Activated B cell treated with CpG ODN at 0.5 μM for 24 hours (primary cell): ENCODE results near the gene GALNT17. TPM values are rescaled to one million over a fixed set of nuclear protein-coding genes. Genes with fewer than 3 reads are reported as not detected.

Source experiments
- ATAC-seq: fragments of 200-7000 bp; cut with Tn5 transposase; one replicate; pipeline ENCODE4 v1.10.0; 2021; ENCODE audit warnings: low read depth, mild to moderate bottlenecking, moderate library complexity
- CTCF ChIA-PET: fragments of 350-600 bp; sonication (Branson Sonifier 250); formaldehyde crosslinking; loops from one replicate; lab custom pipeline; 2021; ENCODE audit warnings: antibody characterized with exemption; lab: Charles Lee
- POLR2A ChIA-PET: fragments of 350-600 bp; sonication (Branson Sonifier 250); formaldehyde crosslinking; loops from one replicate; lab custom pipeline; 2021; ENCODE audit warnings: antibody characterized with exemption; lab: Charles Lee
- DNase-seq: peaks from one replicate; pipeline ENCODE4 v3.0.0; 2022
- H3K27ac Mint-ChIP-seq: one replicate; pipeline ENCODE4 v1.8.0; 2020; ENCODE audit warnings: mixed read lengths
- H3K27me3 Mint-ChIP-seq: one replicate; pipeline ENCODE4 v1.8.0; 2021; ENCODE audit warnings: mixed read lengths
- H3K36me3 Mint-ChIP-seq: one replicate; pipeline ENCODE4 v1.8.0; 2021; ENCODE audit warnings: low read depth, mixed read lengths
- H3K4me1 Mint-ChIP-seq: one replicate; pipeline ENCODE4 v1.8.0; 2021; ENCODE audit warnings: mixed read lengths
- H3K4me3 Mint-ChIP-seq: one replicate; pipeline ENCODE4 v1.8.0; 2020; ENCODE audit warnings: mild to moderate bottlenecking, mixed read lengths
- H3K9me3 Mint-ChIP-seq: one replicate; pipeline ENCODE4 v1.8.0; 2020; ENCODE audit warnings: mixed read lengths
- CTCF ChIP-seq: fragments of 200-600 bp; IDR thresholded peaks from one replicate; pipeline ENCODE4 v1.8.0; 2022; ENCODE audit warnings: antibody characterized with exemption, mild to moderate bottlenecking
- intact Hi-C: fragments of 100-400 bp; cut with micrococcal nuclease; formaldehyde crosslinking; loops from one replicate; pipeline ENCODE4 v1.15.1; 2024
- total RNA-seq: library from RNA; stranded (reverse); gene quantifications from 2 replicates; pipeline ENCODE4 v1.2.3, GENCODE V29; 2022

The GALNT17 gene
- total RNA-seq, 1 donor from 2014 or later: not detected

DNA sequence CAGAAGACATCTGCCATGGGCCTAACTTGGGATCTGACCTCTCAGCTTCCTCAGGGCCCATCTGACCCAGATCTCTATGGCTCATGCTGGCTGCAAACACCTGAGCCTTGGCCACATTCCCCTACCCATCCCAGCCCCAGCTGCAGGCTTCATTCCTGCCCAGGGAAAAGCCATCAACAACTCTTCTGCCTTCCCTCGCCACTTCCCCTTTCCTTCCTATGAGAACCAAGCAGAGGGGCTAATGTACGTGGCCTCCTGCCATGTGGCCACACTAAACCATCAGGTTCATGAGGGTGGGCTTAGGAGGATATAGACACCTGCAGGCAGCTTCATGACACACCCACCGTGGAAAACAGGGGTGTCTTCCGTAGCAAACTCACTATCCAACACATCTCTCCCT is 312.2 kb downstream of the GALNT17 start:
- H3K9me3 Mint-ChIP-seq: peaks cover 7% of the 10 kb centered on the region
- no peak overlapping the region for H3K27ac Mint-ChIP-seq
- DNase-seq: no peak
- no peaks in the 10 kb centered on the region for H3K27me3 Mint-ChIP-seq
- ATAC-seq: no peak
- no peaks in the 10 kb centered on the region for H3K36me3 Mint-ChIP-seq
- ChIA-PET CTCF (no interaction called here), POLR2A (no interaction called here)
- TF ChIP-seq CTCF: no peak
- H3K4me1 Mint-ChIP-seq: no peaks in the 10 kb centered on the region
- intact Hi-C loops: no loop called here
- no peak overlapping the region for H3K4me3 Mint-ChIP-seq

DNA sequence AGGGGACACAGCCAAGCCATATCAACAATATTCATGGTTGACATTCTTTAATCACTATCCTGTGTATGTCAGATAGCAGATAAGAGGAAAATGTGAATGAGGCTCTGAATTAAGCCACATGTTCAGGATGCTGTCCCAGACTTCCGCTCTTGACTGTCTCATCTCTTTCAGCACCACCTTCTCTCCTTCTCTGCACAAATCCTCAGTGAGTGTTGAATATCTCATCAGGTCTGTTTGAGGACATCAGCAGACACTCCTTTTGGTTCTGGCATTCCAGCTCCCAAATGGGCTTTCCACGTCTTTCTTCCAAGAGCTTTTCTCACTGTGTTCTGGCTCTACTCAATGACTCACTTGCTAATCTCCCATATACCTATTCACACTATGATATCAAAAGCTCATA is 321.7 kb downstream of the GALNT17 start:
- DNase-seq (no peak), ATAC-seq (no peak)
- ChIA-PET POLR2A (no interaction called here), CTCF (no interaction called here)
- Mint-ChIP-seq H3K4me1 (no peaks in the 10 kb centered on the region), H3K27me3 (no peaks in the 10 kb centered on the region), H3K9me3 (peaks cover 2% of the 10 kb centered on the region), H3K36me3 (no peaks in the 10 kb centered on the region), H3K4me3 (no peak overlapping the region), H3K27ac (no peak overlapping the region)
- no peak for TF ChIP-seq CTCF
- intact Hi-C loops: no loop called here

DNA sequence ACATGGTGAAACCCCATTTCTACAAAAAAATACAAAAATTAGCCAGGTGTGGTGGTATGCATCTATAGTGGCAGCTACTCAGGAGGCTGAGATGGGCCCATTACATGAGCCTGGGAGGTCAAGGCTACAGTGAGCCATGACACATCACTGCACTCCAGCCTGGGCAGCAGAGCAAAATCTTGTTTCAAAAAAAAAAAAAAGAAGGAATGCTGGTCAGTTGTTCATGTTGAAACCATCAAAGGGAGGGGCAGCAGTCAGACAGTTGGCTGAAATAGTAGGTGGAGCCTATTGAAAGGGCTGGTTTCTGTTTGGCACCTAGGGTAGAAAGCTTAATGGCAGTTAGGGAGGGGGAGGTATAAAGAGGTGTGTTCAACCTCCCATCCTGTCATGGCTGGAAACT is 323.0 kb downstream of the GALNT17 start:
- Mint-ChIP-seq H3K27me3 (no peaks in the 10 kb centered on the region), H3K9me3 (peaks cover 2% of the 10 kb centered on the region), H3K4me1 (no peaks in the 10 kb centered on the region), H3K4me3 (no peak overlapping the region), H3K36me3 (no peaks in the 10 kb centered on the region), H3K27ac (no peak overlapping the region)
- TF ChIP-seq CTCF: no peak
- intact Hi-C loops: no loop called here
- ATAC-seq (no peak), DNase-seq (no peak)
- ChIA-PET CTCF (no interaction called here), POLR2A (no interaction called here)

DNA sequence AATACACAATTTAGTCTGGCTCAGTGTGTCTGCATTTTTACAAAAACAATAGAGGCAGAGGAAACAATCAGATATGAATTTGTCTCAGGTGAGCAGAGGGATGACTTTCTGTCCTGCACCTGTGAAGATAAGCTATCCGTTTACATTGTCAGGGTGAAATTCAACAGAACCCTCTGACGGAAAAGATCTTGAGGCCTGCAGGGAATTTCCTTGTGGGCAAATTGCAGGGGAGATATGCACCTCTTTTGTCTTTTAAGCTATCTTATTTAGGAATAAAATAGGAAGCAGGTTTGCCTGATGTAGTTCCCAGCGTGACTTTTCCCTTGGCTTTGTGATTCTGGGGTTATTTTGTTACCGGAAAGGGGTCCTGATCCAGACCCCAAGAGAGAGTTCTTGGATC is 325.1 kb downstream of the GALNT17 start:
- Mint-ChIP-seq H3K4me1 (no peaks in the 10 kb centered on the region), H3K27ac (no peak overlapping the region), H3K36me3 (no peaks in the 10 kb centered on the region), H3K9me3 (peaks cover 11% of the 10 kb centered on the region), H3K4me3 (no peak overlapping the region), H3K27me3 (no peaks in the 10 kb centered on the region)
- no peak for TF ChIP-seq CTCF
- ATAC-seq (no peak), DNase-seq (no peak)
- intact Hi-C loops: no loop called here
- CTCF ChIA-PET: no interaction called here
- POLR2A ChIA-PET: no interaction called here

DNA sequence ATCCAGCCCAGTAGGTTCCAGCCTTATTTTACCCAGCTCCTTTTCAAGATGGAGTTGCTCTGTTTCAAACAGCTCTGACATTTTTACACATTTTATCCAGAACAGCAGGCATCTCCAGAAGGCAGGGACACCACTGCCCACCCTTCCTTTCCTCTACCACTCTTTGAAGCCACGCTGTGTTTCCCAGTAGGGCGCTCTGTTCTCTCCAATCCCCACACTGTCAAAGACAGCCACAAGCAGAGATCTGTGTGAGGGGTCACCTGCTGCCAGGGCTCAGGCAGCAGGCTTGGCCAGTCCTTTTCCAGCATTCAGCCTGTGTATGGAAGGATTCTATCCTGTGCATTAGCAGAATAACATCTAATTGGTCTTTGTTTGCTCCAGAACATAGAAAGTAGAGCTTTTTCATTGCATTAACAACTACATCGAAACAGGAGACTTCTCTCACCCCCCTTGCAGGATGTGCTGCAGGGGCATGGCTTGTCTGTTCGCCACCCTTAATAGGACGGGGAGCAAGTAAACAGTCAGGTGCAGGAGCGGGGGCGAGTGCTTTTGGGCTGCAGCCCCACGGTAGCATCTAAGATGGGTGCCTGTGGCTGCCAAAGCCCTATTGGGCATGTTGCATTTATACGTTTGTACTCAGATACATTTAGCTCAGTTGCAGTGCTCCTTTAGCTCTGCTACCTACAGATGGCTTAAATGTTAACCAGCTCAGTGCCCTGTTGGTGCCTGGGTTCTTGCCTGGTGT is 326.1 kb downstream of the GALNT17 start:
- peaks cover 13% of the 10 kb centered on the region for H3K9me3 Mint-ChIP-seq
- ChIA-PET POLR2A (no interaction called here), CTCF (no interaction called here)
- ATAC-seq (no peak), DNase-seq (no peak)
- H3K4me1 Mint-ChIP-seq: no peaks in the 10 kb centered on the region
- no peaks in the 10 kb centered on the region for H3K27me3 Mint-ChIP-seq
- H3K4me3 Mint-ChIP-seq: no peak overlapping the region
- intact Hi-C loops: no loop called here
- no peak for TF ChIP-seq CTCF
- no peak overlapping the region for H3K27ac Mint-ChIP-seq
- no peaks in the 10 kb centered on the region for H3K36me3 Mint-ChIP-seq
